GM12878 (cell line): ENCODE data around the gene DYNC2H1. TPM values are rescaled to one million over a fixed set of nuclear protein-coding genes. Genes with fewer than 3 reads are reported as not detected.

Experiments used
- ATAC-seq: fragments of 200-7000 bp; cut with Tn5 transposase; 3 replicates; pipeline ENCODE4 v1.9.1; 2020; ENCODE audit warnings: mild to moderate bottlenecking, moderate library complexity
- BruUV-seq: library from RNA; stranded (reverse); fragments of 400-500 nt; replicated peaks from 2 replicates; lab custom pipeline; 2021; lab: Mats Ljungman, UMichigan
- CTCF ChIA-PET: fragments of 300-600 bp; sonication (Branson Sonifier 250); formaldehyde crosslinking; extraction: SDS; loops from one replicate; lab custom pipeline; 2021; ENCODE audit warnings: inconsistent platforms; lab: Yijun Ruan, JAX
- POLR2A ChIA-PET: fragments of 350-600 bp; formaldehyde crosslinking; extraction: SDS; loops from one replicate; lab custom pipeline; 2021; ENCODE audit warnings: inconsistent platforms; lab: Charles Lee
- RAD21 ChIA-PET: fragments of 300-600 bp; sonication (Branson Sonifier 250); formaldehyde crosslinking; loops from one replicate; lab custom pipeline; 2023; ENCODE audit warnings: antibody characterized with exemption; ENCODE audit not compliant: unreplicated experiment; lab: Charles Lee
- SMC1A ChIA-PET: fragments of 300-600 bp; sonication (Branson Sonifier 250); formaldehyde crosslinking; loops from one replicate; lab custom pipeline; 2023; ENCODE audit not compliant: unreplicated experiment, uncharacterized antibody; lab: Charles Lee
- DNase-seq: peaks from one replicate; pipeline ENCODE4 v3.0.0-alpha.2; 2011; ENCODE audit warnings: low read depth, low spot score
- FAIRE-seq: peaks from 3 replicates; lab custom pipeline; 2011; peaks lifted over from hg19 to GRCh38; lab: Jason Lieb, UNC
- H2AFZ ChIP-seq: 2 replicates; pipeline ENCODE4 v1.6.0; 2011; ENCODE audit warnings: low read depth, low read length, control low read depth; ENCODE audit not compliant: control insufficient read depth
- H3K27ac ChIP-seq: 2 replicates; pipeline ENCODE4 v1.5.1; 2011; ENCODE audit warnings: control low read depth; ENCODE audit not compliant: control insufficient read depth, insufficient read depth
- H3K27me3 ChIP-seq, 2 experiments: replicated peaks in 1 of 2; 2 replicates each; pipeline versions ENCODE4 v1.6.0 to v1.6.1; 2011; ENCODE audit warnings: low read length in 1 of 2; ENCODE audit not compliant: control insufficient read depth in 2 of 2, insufficient read depth in 2 of 2
- H3K36me3 ChIP-seq, 2 experiments: 2 replicates each; pipeline ENCODE4 v1.5.1; 2011; ENCODE audit warnings: low read length in 1 of 2; ENCODE audit not compliant: control insufficient read depth in 2 of 2, insufficient read depth in 2 of 2
- H3K4me1 ChIP-seq: 2 replicates; pipeline ENCODE4 v1.6.1; 2011; ENCODE audit warnings: mild to moderate bottlenecking, low read length, moderate library complexity, mixed read lengths; ENCODE audit not compliant: control insufficient read depth, insufficient read depth
- H3K4me2 ChIP-seq: 2 replicates; pipeline ENCODE4 v1.6.0; 2011; ENCODE audit warnings: control low read depth; ENCODE audit not compliant: control insufficient read depth, insufficient read depth
- H3K4me3 ChIP-seq: fragments of 200-600 bp; sonication (generic); 2 replicates; pipeline ENCODE4 v1.5.1; 2016
- H3K79me2 ChIP-seq: 2 replicates; pipeline ENCODE4 v1.6.0; 2011; ENCODE audit warnings: low read length; ENCODE audit not compliant: control insufficient read depth, insufficient read depth
- H3K9ac ChIP-seq: 2 replicates; pipeline ENCODE4 v1.8.0; 2011; ENCODE audit warnings: low read length, control low read depth, mixed read lengths; ENCODE audit not compliant: control insufficient read depth, insufficient read depth
- H3K9me3 ChIP-seq: replicated peaks from 3 replicates; pipeline ENCODE4 v1.5.1; 2011; ENCODE audit warnings: mild to moderate bottlenecking, low read length; ENCODE audit not compliant: control insufficient read depth, insufficient read depth
- H4K20me1 ChIP-seq: 2 replicates; pipeline ENCODE4 v1.6.0; 2011; ENCODE audit not compliant: control insufficient read depth, insufficient read depth
- ATF7 ChIP-seq: fragments of 450-650 bp; IDR thresholded peaks from 2 replicates; pipeline ENCODE4 v1.6.1; 2016; ENCODE audit warnings: low read depth, mild to moderate bottlenecking
- CBFB ChIP-seq: IDR thresholded peaks from 2 replicates; pipeline ENCODE4 v1.6.1; 2016; ENCODE audit warnings: antibody characterized with exemption, low read depth
- HDAC6 ChIP-seq: fragments of 200-600 bp; sonication (generic); IDR thresholded peaks from one replicate; pipeline ENCODE4 v1.8.0; 2017; ENCODE audit warnings: antibody characterized with exemption; ENCODE audit not compliant: unreplicated experiment
- JUNB ChIP-seq: IDR thresholded peaks from 2 replicates; pipeline ENCODE4 v1.6.1; 2016; ENCODE audit warnings: antibody characterized with exemption, mild to moderate bottlenecking
- MEF2B ChIP-seq: fragments of 450-650 bp; IDR thresholded peaks from 2 replicates; pipeline ENCODE4 v1.6.1; 2018; ENCODE audit warnings: mild to moderate bottlenecking, moderate library complexity; ENCODE audit not compliant: partially characterized antibody, poor library complexity, severe bottlenecking
- PKNOX1 ChIP-seq: fragments of 450-650 bp; IDR thresholded peaks from 2 replicates; pipeline ENCODE4 v1.6.1; 2016; ENCODE audit warnings: mild to moderate bottlenecking
- RAD21 ChIP-seq: IDR thresholded peaks from 2 replicates; pipeline ENCODE4 v1.6.1; 2011; ENCODE audit warnings: mild to moderate bottlenecking, low read depth, low read length, moderate library complexity; ENCODE audit not compliant: insufficient read depth
- RB1 ChIP-seq: fragments of 450-650 bp; formaldehyde crosslinking; IDR thresholded peaks from 2 replicates; pipeline ENCODE4 v1.6.1; 2017; ENCODE audit warnings: mild to moderate bottlenecking, borderline replicate concordance
- RCOR1 ChIP-seq: conservative IDR thresholded peaks from 2 replicates; pipeline ENCODE4 v1.6.1; 2012; ENCODE audit warnings: low read depth, low read length, improper control_type of control experiment
- REST ChIP-seq: IDR thresholded peaks from 2 replicates; pipeline ENCODE4 v1.6.1; 2012; ENCODE audit warnings: mild to moderate bottlenecking, low read depth, low read length
- SIX5 ChIP-seq: IDR thresholded peaks from 2 replicates; pipeline ENCODE4 v1.6.1; 2011; ENCODE audit warnings: mild to moderate bottlenecking, low read depth, low read length, moderate library complexity; ENCODE audit not compliant: severe bottlenecking
- TARDBP ChIP-seq: IDR thresholded peaks from 2 replicates; pipeline ENCODE4 v1.6.1; 2016; ENCODE audit warnings: borderline replicate concordance
- TCF12 ChIP-seq: IDR thresholded peaks from 2 replicates; pipeline ENCODE4 v1.6.1; 2011; ENCODE audit warnings: low read depth, mild to moderate bottlenecking, low read length
- ZNF207 ChIP-seq: fragments of 450-650 bp; IDR thresholded peaks from 2 replicates; pipeline ENCODE4 v1.6.1; 2014; ENCODE audit warnings: antibody characterized with exemption, mild to moderate bottlenecking, borderline replicate concordance
- ZNF622 ChIP-seq: fragments of 450-650 bp; IDR thresholded peaks from 2 replicates; pipeline ENCODE4 v1.6.1; 2017; ENCODE audit warnings: mild to moderate bottlenecking, inconsistent platforms
- ZSCAN29 ChIP-seq: fragments of 450-650 bp; IDR thresholded peaks from 2 replicates; pipeline ENCODE4 v1.6.1; 2017; ENCODE audit warnings: mild to moderate bottlenecking, moderate library complexity
- ZZZ3 ChIP-seq: IDR thresholded peaks from 2 replicates; pipeline ENCODE4 v1.6.1; 2011; ENCODE audit warnings: low read depth; ENCODE audit not compliant: control insufficient read depth, insufficient read length
- in situ Hi-C: fragments of 300-500 bp; cut with MboI; formaldehyde crosslinking; loops from 9 replicates; pipeline ENCODE4 v1.14.3; 2018; ENCODE audit warnings: mixed read lengths
- intact Hi-C: fragments of 100-400 bp; cut with micrococcal nuclease; formaldehyde crosslinking; loops from one replicate; pipeline ENCODE4 v1.14.2; 2022; ENCODE audit not compliant: unreplicated experiment
- polyA plus RNA-seq, 11 experiments: library from polyadenylated mRNA; depleted of rRNA in 4 of 11; unstranded in 6 of 11; stranded (reverse) in 5 of 11; fragments of >200 nt; fragmentation: Nextera tagmentation in 4 of 11; fragmentation: Illumina TruSeq in 1 of 11; extraction: Ambion mirVana in 4 of 11; extraction: Trizol in 1 of 11; gene quantifications; 1 replicate in 1 of 11; 2 replicates in 10 of 11; pipeline versions ENCODE4 v1.2.1 to v1.2.3, GENCODE V29; 2011 to 2016; ENCODE audit warnings: inconsistent platforms in 2 of 11, missing spikeins in 2 of 11, low read depth in 1 of 11
- total RNA-seq, 4 experiments: library from RNA; depleted of rRNA in 3 of 4; stranded (reverse); fragments of >200 nt in 3 of 4; fragmentation: Illumina TruSeq in 1 of 4; extraction: Trizol in 1 of 4; gene quantifications; 2 replicates each; pipeline versions ENCODE4 v1.2.1 to v1.2.3, GENCODE V29; 2013 to 2021
- TF ChIP-seq, protein P1 (sequence below), 3 experiments: IDR thresholded peaks in 2 of 3; conservative IDR thresholded peaks in 1 of 3; 2 replicates each; pipeline ENCODE4 v1.5.1; 2011; ENCODE audit warnings: low read depth in 3 of 3, low read length in 3 of 3, mild to moderate bottlenecking in 3 of 3, control low read depth in 2 of 3, moderate library complexity in 2 of 3, inconsistent platforms in 1 of 3, mixed read lengths in 1 of 3; ENCODE audit not compliant: control insufficient read depth in 2 of 3, insufficient read depth in 1 of 3; ENCODE audit errors: extremely low read depth in 1 of 3

The DYNC2H1 gene
- total and polyA plus RNA-seq, 10 of the 15 experiments (the other 5 are each of a cell fraction or from before 2014, with no cell fraction given), result 0.12 to 3.9 (median 0.23) TPM; not detected in 2

- TF ChIP-seq, protein P1, sequence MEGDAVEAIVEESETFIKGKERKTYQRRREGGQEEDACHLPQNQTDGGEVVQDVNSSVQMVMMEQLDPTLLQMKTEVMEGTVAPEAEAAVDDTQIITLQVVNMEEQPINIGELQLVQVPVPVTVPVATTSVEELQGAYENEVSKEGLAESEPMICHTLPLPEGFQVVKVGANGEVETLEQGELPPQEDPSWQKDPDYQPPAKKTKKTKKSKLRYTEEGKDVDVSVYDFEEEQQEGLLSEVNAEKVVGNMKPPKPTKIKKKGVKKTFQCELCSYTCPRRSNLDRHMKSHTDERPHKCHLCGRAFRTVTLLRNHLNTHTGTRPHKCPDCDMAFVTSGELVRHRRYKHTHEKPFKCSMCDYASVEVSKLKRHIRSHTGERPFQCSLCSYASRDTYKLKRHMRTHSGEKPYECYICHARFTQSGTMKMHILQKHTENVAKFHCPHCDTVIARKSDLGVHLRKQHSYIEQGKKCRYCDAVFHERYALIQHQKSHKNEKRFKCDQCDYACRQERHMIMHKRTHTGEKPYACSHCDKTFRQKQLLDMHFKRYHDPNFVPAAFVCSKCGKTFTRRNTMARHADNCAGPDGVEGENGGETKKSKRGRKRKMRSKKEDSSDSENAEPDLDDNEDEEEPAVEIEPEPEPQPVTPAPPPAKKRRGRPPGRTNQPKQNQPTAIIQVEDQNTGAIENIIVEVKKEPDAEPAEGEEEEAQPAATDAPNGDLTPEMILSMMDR (IDR thresholded peaks at IDR 0.05 in 2 of 3, conservative IDR thresholded peaks at IDR 0.05 in 1 of 3; ENCODE audit: control insufficient read depth in 2 of 3, extremely low read depth in 1 of 3, insufficient read depth in 1 of 3, low read depth in 3 of 3, low read length in 3 of 3), result no peak
- TF ChIP-seq CBFB (no peak), PKNOX1 (no peak), RB1 (no peak), HDAC6 (no peak)
Measured at GRCh38 chr11:103272876-103273275, 163.7 kb downstream of the DYNC2H1 start (continued).

- no peaks in the 10 kb centered on the region for H3K36me3 ChIP-seq
- CTCF ChIA-PET, result no interaction called here
- intact Hi-C loops, result no loop called here
- RAD21 ChIA-PET, result no interaction called here
- H3K9me3 ChIP-seq, result no peaks in the 10 kb centered on the region
- H4K20me1 ChIP-seq, result no peaks in the 10 kb centered on the region
- ATAC-seq, result no peak
- no peak for FAIRE-seq
- SMC1A ChIA-PET, result no interaction called here
- H3K4me1 ChIP-seq, result no peaks in the 10 kb centered on the region
- in situ Hi-C loops, result no loop called here
- no peak overlapping the region for H3K4me3 ChIP-seq
- no peaks in the 10 kb centered on the region for H3K27me3 ChIP-seq
- no peak overlapping the region for H3K27ac ChIP-seq
- BruUV-seq, result no TSS peak
- H3K9ac ChIP-seq, result no peak overlapping the region
- H3K4me2 ChIP-seq, result no peak overlapping the region
- POLR2A ChIA-PET, result no interaction called here
- H2AFZ ChIP-seq, result no peak overlapping the region
- DNase-seq, result no peak
- no peaks in the 10 kb centered on the region for H3K79me2 ChIP-seq
- no peak for TF ChIP-seq TCF12
- TF ChIP-seq ZNF207, result no peak
- no peak for TF ChIP-seq ATF7
- no peak for TF ChIP-seq JUNB
- TF ChIP-seq RAD21, result no peak
- TF ChIP-seq ZZZ3, result no peak
- no peak for TF ChIP-seq REST
- no peak for TF ChIP-seq SIX5
- no peak for TF ChIP-seq TARDBP
- TF ChIP-seq ZNF622, result no peak
- no peak for TF ChIP-seq RCOR1
- no peak for TF ChIP-seq MEF2B
- TF ChIP-seq ZSCAN29, result no peak
Measured at GRCh38 chr11:103274025-103274424, 164.8 kb downstream of the DYNC2H1 start.
